GM12864 (cell line): ENCODE results near the gene SLC6A13.

ENCODE experiments used
- DNase-seq: peaks from one replicate; pipeline ENCODE4 v3.0.0-alpha.2; 2011; ENCODE audit warnings: low read depth
- H3K4me3 ChIP-seq: 2 replicates; pipeline ENCODE4 v1.5.1; 2011; ENCODE audit warnings: mild to moderate bottlenecking, low read depth, low read length, control low read depth
- TF ChIP-seq, protein P1 (sequence below): IDR thresholded peaks from 2 replicates; pipeline ENCODE4 v1.5.1; 2011; ENCODE audit warnings: low read depth, mild to moderate bottlenecking, moderate library complexity, low read length, control low read depth, inconsistent platforms; ENCODE audit errors: missing control alignments

SLC6A13 gene

DNA sequence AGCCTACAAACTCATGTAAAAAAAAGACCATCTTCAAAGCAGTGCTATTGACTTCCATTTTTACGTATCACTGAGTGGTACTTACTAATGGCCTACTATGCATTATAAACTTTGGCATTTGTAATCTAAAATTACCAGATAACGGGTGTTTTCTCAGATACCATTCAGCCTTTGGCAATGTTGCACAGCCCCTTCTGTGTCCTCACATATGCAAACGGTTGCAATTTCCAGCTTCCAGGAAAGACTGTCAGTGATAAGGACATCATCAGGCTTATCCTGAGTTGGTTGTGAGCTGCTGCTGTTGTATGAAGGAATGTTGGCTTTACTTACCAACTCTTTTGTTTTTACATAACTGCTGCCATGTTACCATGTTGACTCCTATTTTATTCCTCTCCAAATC, 1.6 kb upstream of the SLC6A13 start:
- DNase-seq = no peak
- TF ChIP-seq, protein P1, sequence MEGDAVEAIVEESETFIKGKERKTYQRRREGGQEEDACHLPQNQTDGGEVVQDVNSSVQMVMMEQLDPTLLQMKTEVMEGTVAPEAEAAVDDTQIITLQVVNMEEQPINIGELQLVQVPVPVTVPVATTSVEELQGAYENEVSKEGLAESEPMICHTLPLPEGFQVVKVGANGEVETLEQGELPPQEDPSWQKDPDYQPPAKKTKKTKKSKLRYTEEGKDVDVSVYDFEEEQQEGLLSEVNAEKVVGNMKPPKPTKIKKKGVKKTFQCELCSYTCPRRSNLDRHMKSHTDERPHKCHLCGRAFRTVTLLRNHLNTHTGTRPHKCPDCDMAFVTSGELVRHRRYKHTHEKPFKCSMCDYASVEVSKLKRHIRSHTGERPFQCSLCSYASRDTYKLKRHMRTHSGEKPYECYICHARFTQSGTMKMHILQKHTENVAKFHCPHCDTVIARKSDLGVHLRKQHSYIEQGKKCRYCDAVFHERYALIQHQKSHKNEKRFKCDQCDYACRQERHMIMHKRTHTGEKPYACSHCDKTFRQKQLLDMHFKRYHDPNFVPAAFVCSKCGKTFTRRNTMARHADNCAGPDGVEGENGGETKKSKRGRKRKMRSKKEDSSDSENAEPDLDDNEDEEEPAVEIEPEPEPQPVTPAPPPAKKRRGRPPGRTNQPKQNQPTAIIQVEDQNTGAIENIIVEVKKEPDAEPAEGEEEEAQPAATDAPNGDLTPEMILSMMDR = no peak
- no peak overlapping the region for H3K4me3 ChIP-seq

DNA sequence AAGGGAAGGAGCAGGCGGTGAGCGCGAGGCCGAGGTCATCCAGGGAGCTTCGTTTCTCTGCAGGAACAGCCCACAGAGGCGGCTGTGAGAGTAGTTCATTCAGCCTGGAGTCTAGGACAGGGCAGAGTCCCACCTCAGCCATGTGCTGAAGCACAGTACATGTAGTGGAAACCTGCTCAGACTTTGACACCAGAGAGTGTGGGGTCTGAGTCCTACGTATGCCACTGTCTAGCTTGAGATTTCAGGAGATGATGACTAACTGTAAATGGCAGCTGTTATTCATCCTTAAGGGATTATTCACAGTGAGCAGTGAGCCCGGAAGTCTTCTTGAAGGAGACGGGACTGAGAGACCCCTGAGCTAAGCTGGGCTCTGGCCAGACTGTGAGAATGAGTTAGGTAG, 938 bp upstream of the SLC6A13 start:
- no peak for DNase-seq
- no peak overlapping the region for H3K4me3 ChIP-seq
- TF ChIP-seq, protein P1 = no peak

DNA sequence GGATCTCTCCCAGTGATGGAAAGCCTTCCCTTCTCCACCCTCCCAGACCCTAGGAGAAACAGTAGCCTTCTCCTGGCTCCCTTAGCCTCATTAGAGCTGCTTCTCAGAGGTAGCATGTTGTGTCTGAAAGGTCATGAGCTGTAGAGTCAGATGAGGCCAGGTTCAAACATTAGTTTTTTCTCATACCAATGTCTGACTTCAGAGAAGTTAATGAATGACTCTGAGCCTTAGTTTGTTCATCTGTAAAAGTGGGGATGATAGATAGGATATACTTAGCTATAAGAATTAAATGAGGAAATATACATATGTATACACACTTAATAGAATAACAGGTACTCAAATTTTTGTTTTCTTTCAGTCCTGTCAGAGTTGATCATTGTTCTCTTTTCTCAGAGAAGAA, 523 bp downstream of the SLC6A13 start:
- H3K4me3 ChIP-seq = no peak overlapping the region
- TF ChIP-seq, protein P1 = no peak
- no peak for DNase-seq

DNA sequence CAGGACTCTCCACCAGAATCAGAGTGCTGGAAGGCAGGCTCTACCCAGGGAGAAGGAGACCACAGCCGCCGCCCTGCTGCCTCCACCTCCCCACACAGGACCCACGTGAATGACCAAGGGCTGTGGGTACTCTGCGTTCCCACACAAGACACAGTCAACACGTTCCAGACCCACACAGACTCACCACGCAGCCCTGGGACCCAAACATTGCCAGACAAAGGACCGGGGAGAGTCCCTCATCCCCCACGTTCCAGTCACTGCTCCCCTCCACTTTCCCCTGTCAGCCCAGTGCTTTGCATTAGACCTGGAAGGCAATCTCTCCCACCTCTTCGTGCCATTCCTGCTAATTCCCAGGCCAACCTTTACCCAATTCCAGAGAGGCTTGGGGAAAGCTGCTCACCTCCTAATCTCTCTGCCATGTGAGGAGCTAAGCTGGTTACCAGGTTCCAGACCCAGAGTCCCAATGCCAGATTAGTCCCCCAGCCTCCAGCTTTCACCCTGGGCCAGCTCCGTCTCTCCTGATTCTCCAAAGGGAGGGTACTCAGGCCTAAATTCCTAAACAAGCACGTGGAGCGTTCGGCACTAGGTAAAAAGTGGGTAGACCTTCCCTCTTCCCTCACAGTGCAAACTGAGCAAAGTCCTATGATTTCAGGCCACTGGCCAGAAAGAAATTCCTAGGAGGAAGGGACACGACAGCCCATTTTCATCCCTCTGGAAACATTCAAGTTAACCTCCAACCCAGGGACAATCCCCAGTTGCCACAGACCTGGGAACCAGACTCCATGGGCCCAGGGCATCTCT, 4.9 kb downstream of the SLC6A13 start:
- TF ChIP-seq, protein P1 = no peak
- no peak overlapping the region for H3K4me3 ChIP-seq
- no peak for DNase-seq

DNA sequence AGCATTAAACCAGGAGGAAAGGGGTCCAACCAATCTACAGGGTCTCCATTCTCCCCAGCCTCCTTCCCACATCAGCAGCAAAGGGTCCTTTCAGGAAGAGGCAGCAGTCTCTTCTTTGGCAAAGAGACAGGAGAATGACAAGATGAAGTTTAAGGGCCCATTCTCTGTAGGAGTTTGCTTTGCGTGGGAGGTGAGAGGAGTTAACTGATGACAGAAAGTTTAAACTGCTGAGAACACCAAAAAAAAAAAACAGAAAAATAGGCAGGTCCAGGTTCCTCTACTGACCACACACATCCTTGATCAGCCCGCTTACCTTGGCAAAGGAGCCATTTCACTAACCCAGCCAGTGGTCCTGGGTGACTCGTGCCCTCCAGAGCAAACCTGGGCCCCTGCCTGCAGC, 5.7 kb downstream of the SLC6A13 start:
- no peak for DNase-seq
- no peak overlapping the region for H3K4me3 ChIP-seq
- TF ChIP-seq, protein P1 = no peak

DNA sequence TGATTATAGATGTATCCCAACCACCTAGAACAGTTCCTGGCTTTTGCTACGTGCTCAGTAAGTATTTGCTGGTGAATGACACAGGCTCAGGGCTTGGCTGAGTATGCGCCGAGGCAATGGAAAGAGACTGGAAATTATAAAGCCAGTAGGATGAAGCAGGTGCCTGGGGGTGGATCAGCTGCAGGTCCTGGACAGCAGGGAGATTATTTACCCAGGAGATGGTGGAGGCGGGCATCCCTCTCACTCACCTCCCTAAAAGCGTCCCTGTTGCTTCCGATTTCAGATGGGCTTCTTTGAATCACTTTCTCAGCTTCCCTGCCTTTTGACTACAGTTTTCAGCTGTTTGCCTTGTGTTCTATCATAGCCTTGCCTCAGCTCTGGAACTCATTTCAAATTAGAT, 6.4 kb downstream of the SLC6A13 start:
- DNase-seq = no peak
- no peak overlapping the region for H3K4me3 ChIP-seq
- TF ChIP-seq, protein P1 = no peak

DNA sequence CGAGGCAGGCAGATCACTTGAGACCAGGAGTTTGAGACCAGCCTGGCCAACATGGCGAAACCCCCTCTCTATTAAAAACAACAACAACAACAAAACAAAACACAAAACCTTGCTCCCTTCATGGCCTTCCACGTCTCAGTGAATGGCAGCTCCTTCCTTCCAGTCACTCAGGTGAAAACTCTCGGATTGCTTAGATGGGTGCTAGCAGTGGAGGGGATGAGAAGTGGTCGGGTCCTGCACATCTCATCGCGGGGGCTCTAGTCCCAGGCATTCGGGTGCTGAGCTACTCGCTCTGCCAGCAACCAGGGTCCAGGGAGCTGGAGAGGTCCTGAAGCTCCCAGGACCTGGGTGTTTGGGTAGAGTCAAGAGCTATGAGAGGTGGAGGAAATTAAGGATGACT, 7.7 kb downstream of the SLC6A13 start:
- H3K4me3 ChIP-seq = no peak overlapping the region
- TF ChIP-seq, protein P1 = no peak
- DNase-seq = no peak
